ENCODE measurements around the gene CSRP1. TPM values are rescaled to one million over a fixed set of nuclear protein-coding genes. Genes with fewer than 3 reads are reported as not detected.
"Not testable (repeated sequence)": the region's sequence is repeated elsewhere in the genome, so short reads cannot be mapped to it uniquely, and the experiment has no call there.

Gene CSRP1
- total RNA-seq, 1 donor from 2014 or later = 253 TPM

DNA sequence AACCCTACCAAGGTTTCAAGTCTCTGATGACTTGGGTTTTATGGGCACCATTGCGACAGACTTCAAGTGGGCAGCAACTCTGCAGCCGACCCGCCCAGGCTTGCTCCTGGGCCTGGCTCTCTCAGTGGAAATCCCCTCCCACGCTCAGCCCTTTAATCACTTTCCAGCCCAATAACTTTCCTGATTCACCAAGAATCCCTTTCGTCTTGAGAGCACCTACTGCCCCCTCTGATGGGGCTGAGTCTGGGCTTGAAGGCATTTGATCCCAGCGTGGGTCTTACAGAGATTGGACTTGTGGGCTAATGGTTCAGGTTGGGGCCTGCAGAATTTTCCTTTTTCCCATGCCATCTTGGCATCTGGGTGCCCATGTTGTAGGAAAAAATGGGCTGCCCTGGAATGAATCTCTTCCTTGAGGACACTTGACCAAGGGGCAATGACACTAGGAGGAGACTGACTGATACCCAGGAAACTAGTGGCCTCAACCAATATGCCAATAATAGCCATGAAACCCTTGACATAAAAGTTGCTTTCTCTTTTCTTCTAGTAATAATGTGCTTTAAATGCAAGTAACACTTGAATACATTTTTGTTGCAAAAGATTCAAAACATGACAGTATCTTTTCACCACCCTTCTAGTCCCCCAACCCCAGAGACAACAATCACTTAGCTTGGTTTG lies 30.1 kb downstream of the CSRP1 start:
- peak; percentile 94 for DNase-seq (ENCODE audit: low read depth)

DNA sequence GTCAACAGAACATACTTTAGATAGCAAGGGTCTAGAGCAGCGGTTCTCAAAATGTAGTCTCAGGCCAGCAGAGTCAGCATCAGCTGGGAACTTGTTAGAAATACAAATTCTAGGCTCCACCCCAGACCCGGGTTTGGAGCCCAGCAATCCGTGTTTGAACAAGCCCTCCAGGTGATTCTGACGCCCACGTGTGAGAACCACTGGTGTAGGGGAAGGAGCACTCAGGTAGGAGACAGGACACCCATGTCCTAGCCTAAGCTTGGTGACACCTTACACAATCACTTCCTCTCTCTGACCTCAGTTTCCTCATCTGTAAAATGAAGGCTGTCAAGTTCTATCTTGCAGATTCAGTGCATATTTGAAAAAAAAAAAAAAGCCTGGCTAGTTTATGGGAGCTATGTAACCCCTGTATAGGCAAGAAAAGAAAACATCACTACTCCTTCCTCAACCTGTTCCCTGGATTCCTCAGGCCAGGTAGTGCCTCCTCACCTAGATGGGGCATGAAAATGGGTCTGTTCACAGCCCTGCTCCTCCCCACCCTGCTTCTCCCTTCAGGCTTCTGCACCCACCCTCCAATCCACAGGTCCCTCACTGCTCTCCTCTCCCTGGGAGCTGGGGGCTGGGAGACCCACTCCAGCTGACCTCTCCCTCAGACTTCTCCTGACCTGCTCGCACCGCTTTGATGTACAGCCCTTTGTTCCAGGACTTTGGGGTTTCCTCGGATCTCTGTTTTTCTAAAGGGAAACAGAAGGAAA lies 30.8 kb downstream of the CSRP1 start:
- no peak for DNase-seq (ENCODE audit: low read depth)

DNA sequence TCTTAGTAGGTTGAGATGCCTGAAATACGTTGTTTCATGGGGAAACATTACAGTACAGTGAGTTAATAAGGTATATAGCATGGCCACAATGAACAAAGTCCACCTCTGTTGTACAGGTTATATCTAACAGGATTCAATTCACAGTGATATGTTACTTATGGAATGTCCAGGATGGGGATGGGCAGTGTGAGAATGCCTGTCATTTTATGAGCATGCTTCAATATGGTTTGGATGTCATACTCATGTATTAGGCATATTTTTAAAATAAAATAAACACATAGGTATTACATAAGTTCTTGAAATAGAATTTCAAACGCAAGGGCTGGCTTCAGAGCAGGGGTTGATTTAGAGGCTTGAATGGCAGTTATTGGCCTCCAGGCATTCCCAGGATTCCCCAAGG lies 31.8 kb downstream of the CSRP1 start:
- no peak for DNase-seq (ENCODE audit: low read depth)

DNA sequence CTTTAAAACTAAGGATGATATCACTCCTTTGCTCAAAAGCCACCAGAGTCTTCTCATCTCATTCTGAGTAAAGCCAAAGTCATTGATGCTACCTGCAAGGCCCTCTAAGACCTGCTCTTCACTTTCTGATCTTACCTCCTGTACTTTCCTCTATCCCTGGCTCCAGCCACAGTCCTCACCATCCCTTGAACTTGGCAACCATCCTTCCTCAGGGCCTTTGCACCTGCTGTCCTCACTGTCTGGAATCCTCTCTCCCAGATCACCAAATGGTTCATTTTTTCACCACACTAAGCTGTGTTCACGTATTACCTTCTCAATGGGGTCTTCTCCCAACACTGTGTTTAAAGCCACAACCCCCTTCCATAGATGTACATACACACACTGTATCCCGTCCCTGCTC lies 33.6 kb downstream of the CSRP1 start:
- DNase-seq (ENCODE audit: low read depth) = no peak

DNA sequence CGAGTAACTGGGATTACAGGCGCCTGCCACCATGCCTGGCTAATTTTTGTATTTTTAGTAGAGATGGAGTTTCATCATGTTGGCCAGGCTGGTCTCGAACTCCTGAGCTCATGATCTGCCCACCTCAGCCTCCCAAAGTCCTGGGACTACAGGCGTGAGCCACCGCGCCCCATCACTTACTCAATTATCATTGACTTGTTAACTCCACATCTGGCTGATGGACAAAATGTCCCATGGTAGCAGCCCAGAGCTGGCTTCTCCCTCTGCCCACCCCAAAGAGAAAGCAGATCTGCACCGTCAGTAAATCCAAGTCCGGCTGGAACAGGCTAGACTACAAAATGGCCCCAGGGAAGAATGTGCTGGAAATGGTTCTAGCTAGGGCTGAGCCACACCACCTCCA lies 34.6 kb downstream of the CSRP1 start:
- DNase-seq (ENCODE audit: low read depth) = not testable (repeated sequence)

DNA sequence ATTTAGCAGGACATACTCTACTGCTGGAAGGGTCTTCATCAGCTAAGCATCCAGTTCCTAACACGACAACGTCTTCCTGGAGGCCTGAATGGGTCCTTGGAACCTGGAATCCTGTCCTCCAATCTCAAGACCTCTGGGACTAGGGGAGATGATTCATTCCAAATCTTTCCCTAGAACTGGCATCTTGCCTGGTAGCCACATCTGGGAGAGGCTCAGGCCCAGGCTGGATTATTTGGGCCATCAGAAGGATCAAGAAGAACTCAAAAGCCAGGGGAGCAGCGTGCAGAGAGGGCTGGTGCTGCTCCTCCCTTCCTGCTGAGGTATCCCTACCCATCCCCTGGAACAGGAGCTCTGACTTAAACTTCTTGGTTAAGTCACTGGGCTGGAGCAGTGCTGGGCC lies 35.2 kb downstream of the CSRP1 start:
- DNase-seq (ENCODE audit: low read depth) = no peak

DNA sequence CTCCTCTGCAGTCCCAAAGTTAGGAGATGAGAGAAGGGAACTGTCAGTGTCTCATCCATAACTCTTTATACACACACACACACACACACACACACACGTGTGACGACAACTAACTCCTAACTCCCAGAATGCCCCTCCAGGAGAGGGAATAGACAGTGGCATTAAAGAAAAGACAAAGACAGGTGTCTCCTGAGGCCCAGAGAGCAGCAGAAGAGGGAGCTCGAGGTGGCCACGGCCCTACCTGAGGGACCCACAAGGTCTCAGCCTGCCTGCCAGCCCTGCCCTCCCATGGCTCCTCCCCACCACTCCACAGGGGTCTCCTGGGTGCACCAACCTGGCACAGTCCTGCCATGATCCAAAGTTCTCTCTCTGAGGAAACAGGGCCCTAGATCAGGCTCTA lies 36.3 kb downstream of the CSRP1 start:
- no peak for DNase-seq (ENCODE audit: low read depth)

DNA sequence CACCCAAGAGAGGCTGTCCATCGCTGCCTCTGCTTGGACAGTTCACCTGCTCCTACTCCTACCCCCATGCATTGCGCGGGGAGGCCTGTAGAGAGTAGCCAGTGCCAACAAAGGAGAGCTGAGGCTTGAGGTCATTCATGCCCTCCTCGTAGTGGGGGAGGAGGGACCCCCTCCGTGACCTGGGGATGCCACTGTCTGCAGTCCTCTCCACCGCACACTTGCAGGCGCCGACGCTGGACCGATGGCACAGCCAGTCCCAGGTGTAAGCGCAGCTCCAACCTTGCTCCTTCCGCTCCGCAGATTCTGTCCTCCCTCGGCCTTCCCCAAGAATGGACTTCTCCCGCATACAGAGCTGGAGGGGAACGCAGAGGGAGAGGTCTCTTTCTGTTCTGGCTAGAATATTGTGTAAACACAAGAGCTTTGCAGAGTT lies 37.3 kb downstream of the CSRP1 start:
- no peak for DNase-seq (ENCODE audit: low read depth)

DNA sequence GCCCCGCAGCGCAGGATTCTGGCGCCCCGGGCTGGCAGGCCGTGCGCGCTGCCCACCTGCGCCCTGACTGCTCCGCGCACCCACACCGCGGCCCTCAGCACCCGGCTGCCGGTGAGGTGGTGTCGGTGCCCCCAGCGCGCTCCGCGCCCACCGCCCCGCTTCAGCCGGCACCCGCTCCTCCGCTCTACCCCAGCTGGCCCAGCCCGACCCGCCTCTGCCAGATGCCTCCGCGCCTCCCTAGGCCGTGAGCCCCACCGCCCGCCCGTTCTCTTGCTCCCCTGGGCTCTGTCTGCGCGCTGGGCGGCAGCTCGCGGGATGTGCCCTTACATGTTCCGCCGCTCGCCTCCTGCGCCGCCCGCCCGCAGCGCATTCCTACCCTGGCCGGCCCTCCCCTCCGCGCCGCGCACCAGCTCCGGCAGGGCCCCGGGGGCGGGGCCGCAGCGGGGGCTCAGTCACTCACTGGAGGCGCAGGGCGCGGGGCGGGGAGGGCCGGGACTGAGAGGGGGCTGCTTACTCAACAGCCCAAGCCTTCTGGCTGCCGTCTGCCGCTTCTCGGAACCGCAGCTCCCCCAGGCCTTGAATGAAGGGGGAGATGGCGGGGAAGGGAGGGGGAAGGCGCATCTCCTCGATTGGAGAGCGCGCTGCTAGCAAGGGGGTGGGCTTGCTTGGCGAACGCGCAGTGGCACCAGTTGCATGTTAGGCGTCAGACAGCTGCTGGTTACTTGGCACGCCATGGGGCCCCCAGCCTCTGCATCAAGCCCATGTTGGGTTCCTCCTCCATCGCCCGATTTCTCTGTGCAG lies 37.9 kb downstream of the CSRP1 start, which contains the start of gene PHLDA3:
Gene PHLDA3, minus strand, starts transcription at position 345 of the 801 bp plus-strand sequence. CDS start 402 bp downstream, outside the sequence.
- peak; percentile 61 for DNase-seq (ENCODE audit: low read depth)

DNA sequence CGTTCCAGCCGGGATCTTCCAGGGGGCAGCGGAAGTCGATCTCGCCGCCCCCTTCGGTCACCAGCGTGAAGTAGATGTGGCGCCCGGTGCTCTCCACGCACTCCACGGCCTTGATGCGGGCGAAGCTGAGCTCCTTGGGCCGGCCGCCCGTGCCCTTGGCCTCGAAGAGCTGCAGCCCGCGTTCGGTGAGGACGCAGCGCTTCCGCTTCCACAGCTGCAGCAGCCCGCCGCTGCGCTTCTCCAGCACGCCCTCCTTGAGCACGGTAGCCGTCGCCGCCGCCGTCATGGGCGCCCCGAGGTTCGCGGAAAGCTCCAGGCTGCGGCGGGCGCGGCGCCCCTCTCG lies 38.5 kb downstream of the CSRP1 start:
- no peak for DNase-seq (ENCODE audit: low read depth)

DNA sequence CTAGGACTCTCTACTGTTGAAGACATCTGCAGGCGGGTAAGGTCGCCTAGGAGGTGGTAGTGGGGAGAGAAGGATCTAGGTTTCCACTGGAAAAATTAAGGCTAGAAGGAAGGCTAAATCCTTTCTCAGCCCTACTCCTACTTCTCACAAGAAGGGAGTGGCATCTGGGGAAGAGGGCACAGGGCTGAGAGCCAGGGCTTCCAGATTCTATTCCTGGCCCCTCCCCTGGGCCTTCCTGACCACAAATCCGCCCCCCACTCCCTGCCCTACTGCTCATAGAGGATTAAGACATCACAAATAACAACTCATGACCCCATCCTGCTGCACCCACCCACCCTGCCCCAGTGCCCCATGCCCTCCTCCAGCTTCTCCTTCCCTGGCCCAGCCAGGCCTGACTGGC lies 40.4 kb downstream of the CSRP1 start:
- peak; percentile 61 for DNase-seq (ENCODE audit: low read depth)

DNA sequence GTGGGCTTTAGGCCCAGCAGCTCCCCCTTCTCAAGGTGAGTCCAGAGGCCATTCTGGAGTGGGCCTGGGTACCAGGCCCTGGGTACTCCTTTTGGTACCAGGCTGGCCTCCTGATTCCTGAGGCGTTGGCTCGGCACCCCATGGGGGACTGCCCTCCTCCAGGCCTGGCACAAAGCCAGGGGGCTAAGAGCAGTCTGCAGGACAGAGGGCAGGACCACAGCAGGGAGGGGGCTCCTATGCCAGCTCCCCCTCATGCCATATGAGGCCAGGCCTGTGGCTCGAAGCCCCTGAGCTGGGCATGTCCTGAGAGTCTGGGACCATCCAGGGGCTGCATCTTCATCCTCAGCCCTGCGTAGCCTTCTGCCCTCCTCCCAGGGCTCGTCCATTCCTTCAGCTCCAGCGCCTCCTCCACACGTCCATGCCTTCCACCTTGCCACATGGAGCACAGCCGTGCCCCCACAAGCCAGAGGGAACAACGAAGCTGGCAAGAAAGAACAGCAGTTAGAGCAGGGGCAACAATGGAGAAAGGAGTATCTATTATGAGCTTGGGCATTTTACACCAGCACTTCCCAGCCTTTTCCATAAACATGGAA lies 41.1 kb downstream of the CSRP1 start:
- DNase-seq (ENCODE audit: low read depth) = no peak

DNA sequence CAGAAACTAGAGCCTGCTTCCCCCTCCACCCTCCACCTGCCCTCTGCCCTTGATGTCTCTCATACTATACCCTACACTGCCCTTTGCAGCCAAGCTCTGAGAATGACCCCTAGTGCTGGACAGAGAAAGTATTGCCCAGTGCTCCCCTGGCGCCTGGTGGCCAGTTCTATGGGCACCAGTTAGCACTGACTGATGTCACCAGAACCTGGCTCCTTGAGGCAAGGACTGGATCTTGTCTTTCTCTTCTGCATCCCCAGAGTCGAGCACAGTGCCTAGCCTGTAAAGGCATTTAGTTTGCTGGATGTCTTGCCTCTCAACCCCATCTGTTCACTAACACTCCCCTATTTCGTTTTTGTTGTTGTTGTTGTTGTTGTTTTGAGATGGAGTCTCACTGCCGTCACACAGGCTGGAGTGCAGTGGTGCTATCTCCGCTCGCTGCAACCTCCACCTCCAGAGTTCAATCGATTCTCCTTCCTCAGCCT lies 43.8 kb downstream of the CSRP1 start:
- DNase-seq (ENCODE audit: low read depth) = no peak

DNA sequence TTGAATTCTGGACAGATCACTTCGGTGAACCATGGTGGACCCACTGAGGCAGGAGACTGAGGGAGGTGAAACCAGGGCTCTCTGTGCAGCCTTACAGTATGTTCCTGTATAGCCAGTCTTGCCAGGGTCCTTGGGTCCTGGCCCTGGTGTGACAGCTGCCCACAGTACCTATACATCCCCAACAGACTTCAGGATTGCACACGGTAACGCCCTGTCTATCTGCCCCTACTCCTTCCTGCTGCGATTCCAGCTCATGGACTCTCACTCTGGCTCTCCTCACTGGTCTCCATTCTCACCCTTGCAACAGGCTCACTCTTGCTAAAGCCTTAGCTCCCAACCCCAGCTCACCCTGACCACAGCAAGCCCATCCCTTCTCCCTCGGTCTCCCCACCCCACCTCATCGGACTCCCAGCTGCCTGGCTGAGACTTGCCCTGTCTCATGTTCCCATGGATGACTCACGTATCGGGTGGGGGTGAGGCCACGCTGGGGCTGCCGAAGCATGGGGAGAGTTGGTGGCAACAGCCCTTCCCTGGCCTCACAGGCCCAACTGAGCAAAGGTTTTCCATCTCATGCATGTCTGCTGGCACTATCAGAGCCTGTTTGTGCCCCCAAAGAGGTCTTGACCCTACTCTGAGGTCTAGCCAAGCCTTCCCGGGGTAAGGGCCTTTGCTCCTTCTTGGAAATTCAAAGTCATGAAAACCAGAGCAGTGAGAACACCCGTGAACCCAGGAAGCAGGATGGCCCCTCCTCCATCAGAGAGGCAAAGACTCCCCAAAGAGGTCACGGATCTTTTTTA lies 45.1 kb downstream of the CSRP1 start:
- DNase-seq (ENCODE audit: low read depth) = peak; percentile 98

DNA sequence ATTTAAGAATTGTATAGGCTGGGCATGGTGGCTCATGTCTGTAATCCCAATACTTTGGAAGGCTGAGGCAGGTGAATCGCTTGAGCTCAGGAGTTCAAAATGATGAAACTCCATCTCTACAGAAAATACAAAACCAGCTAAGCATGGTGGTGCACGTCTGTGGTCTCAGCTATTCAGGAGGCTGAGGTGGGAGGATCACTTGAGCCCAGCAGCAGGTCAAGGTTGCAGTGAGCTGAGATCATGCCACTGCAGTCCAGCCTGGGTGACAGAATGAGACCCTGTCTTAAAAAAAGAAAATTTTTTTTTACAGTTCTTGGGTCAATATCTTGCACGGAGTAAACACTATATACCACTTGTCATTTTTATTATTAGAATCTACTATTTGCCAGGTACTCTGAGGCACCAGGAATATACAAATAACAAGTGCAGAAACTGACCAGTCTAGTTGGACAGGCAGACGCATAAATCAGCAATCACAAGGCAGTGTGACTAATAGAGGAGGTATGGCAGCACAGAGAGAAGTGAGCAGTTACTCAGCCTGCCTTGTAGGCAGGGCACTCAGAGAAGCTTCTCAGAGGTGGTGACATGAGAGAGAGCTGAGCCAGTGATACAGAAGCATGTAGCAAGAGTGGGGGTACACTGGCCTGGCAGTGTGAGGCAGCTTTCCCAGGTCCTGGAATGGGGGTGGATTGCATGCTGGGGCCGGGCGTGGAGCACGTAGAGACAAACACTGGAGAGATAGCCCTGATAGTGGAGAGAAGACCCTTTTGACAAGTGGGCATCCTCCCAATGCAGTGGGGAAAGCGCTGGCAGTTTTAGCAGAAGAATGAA lies 45.9 kb downstream of the CSRP1 start:
- DNase-seq (ENCODE audit: low read depth) = peak; percentile 99

DNA sequence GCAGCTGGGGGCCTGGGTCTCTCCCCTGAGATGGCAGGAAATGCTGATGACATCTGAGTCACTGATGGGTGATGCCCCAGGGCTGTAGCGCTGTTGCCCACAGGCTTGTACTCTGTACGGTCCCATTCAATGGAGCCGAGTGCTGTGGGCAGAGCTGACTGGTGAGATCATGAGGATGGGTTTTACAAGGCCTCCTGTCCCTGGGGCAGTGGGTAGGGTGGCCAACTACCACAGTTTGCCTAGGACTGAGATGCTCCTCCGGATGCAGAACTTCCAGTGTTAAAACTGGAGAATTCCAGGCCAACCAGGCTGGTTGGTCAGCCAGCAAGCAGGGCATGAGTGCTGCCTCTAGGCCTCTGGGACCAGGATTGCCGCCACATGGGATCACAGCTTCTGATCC lies 47.1 kb downstream of the CSRP1 start:
- DNase-seq (ENCODE audit: low read depth) = no peak

DNA sequence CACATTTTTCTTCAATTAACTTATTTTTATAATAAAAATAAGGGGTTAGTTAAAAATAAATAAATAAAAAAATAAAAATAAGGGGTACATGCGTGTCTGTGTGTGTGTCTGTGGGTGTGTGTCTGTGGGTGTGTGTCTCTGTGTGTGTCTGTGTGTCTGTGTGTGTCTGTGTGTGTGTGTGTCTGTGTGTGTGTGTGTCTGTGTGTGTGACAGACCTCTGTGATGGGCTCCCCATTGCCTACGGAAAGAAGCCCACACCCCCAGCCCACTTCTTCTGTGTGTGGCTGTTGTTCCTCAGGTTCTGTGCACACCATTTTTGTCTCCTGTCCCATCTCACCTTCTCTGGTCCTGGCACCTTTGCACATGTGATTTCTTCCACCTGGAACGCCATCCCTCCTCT lies 47.9 kb downstream of the CSRP1 start:
- no peak for DNase-seq (ENCODE audit: low read depth)

DNA sequence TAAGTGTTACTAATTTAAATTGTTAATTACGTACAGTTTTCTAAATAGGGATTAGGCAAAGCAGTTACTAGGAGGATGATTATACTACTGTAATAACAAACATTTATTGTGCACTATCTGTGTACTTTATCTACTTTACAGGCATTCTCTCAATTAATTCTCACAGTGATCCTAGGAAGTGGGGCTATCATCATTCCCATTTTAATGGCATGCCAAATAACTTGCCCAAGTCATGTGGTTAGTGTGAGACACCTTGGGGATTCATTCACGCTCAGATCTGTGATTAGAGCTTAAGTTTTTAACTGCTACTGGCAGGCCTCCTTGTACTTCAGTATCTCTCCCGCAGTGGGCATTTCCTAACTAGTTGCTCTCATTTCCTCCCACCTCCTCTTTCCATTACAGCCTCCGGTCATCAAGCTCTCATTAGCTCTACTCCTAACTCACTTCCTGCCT lies 49.4 kb downstream of the CSRP1 start:
- no peak for DNase-seq (ENCODE audit: low read depth)

DNA sequence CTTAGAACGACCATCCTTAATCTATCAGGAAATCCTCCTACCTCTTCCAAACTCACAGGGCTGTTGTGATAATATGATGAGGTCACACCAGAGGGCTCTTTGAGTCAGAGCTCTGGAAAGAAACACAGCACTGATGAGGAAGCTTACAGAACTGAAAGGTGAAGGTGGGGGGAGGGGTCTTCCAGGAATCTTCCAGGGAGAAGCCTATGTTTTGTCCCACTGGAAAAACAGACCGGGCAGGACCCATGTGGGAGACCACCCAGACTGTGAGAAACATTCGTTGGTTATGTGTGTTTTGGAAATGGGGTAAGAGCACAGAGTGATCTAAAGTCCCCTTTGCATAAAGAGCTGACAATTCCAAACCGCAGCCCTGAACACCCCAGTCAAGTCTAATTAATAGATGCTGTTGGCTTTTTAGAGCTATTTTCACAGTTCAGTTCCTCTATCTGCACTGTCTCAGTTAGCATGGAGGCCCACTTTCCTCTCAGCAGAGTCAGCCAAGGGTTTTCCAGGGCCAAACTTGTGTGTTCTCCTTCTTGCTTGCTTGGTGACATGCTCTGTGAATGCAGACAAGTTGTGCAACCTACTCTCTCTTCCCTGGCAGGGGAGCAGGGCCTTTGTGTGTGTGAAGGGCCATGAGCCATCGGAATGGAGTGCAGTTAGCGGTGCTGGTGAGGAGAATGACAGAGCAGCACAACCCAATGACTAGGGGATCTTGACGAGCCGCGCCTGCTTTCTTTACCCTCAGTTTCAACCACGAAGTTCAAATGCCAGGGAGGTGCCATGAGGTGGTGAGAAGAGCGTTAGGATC lies 50.2 kb downstream of the CSRP1 start:
- peak; percentile 97 for DNase-seq (ENCODE audit: low read depth)

All from renal cortical epithelial cell (primary cell).